Tibial artery (tissue), 4 donors: ENCODE measurements around the gene VAV3.
A peak's percentile ranks its signal among the peaks of the same experiment; 100 is the strongest.

ENCODE experiments used
- DNase-seq, 2 donors: peaks; one replicate each; pipeline ENCODE4 v3.0.0-alpha.2; 2019
- H3K27ac ChIP-seq, 2 donors: fragments of 200-600 bp; sonication (generic) in 1 of 2; 1 replicate in 1 of 2; 2 replicates in 1 of 2; pipeline ENCODE4 v1.5.1; 2018 to 2019; ENCODE audit warnings: mild to moderate bottlenecking in 1 of 2
- H3K27me3 ChIP-seq, 2 donors: fragments of 200-600 bp; sonication (generic) in 1 of 2; one replicate each; pipeline versions ENCODE4 v1.5.1 to v1.6.0; 2016 to 2019
- H3K36me3 ChIP-seq, 3 donors: fragments of 200-600 bp; sonication (generic) in 2 of 3; one replicate each; pipeline ENCODE4 v1.5.1; 2016 to 2019; ENCODE audit warnings: mild to moderate bottlenecking in 2 of 3
- H3K4me1 ChIP-seq, 4 donors: fragments of 200-600 bp; sonication (generic) in 2 of 4; 1 replicate in 3 of 4; 2 replicates in 1 of 4; pipeline ENCODE4 v1.5.1; 2016 to 2019
- H3K4me3 ChIP-seq, 2 donors: fragments of 200-600 bp; sonication (generic) in 1 of 2; 1 replicate in 1 of 2; 2 replicates in 1 of 2; pipeline ENCODE4 v1.5.1; 2018 to 2019; ENCODE audit warnings: mild to moderate bottlenecking in 2 of 2
- H3K9me3 ChIP-seq, 3 donors: fragments of 200-600 bp; sonication (generic) in 1 of 3; one replicate each; pipeline ENCODE4 v1.5.1; 2016 to 2019
- intact Hi-C: fragments of 100-400 bp; cut with DNase I; formaldehyde crosslinking; loops from one replicate; pipeline ENCODE4 v1.15.0; 2023; ENCODE audit warnings: low total_unique reads
- TF ChIP-seq, protein P1 (sequence below), 2 experiments: fragments of 200-600 bp in 1 of 2; fragments of 450-650 bp in 1 of 2; IDR thresholded peaks; one replicate each; pipeline ENCODE4 v1.5.1; 2017 to 2019; ENCODE audit warnings: antibody characterized with exemption in 2 of 2, mild to moderate bottlenecking in 1 of 2, moderate library complexity in 1 of 2

VAV3 gene

DNA sequence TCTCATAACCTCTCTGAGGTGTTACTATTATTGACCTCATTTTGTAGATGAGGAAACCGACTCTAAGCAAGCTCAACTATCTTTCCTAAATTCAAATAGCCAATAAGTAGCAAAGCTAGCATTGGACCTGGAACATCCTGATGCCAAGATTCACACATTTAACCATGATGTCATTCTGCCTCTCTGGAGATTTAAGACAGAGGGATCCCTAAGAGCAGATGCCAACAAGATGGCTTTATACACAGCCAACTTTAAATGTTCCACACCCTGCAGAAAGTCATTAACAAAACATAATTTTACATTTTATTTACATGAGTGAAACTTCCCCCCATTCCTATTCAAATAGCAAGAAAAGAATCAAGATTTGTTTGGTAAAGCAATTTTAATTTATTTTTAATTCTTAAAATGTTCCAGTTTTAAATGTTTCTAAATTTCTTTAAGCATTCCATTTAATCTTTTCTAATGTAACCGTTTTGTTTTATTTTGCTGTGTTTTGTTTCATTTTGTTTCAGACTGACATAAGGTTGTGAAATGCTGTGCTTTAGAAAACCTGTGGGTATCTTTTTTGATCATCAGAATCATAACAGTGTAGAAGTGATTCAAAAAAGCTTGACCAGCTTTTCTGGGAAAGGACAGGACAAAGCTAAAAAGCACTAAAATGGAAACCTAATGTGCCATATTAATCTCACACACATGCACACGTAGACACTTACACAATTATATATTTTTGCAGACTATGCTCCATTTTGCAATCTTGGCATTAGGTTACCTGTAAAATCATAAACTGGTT lies 7.6 kb upstream of the VAV3 start:
- Histone ChIP-seq H3K36me3 (no peaks in the 10 kb centered on the region), H3K27ac (no peak overlapping the region), H3K4me3 (no peak overlapping the region), H3K9me3 (no peaks in the 10 kb centered on the region), H3K27me3 (peaks cover 0 to 5% of the 10 kb centered on the region in 2 donors), H3K4me1 (no peaks in the 10 kb centered on the region)
- TF ChIP-seq, protein P1, sequence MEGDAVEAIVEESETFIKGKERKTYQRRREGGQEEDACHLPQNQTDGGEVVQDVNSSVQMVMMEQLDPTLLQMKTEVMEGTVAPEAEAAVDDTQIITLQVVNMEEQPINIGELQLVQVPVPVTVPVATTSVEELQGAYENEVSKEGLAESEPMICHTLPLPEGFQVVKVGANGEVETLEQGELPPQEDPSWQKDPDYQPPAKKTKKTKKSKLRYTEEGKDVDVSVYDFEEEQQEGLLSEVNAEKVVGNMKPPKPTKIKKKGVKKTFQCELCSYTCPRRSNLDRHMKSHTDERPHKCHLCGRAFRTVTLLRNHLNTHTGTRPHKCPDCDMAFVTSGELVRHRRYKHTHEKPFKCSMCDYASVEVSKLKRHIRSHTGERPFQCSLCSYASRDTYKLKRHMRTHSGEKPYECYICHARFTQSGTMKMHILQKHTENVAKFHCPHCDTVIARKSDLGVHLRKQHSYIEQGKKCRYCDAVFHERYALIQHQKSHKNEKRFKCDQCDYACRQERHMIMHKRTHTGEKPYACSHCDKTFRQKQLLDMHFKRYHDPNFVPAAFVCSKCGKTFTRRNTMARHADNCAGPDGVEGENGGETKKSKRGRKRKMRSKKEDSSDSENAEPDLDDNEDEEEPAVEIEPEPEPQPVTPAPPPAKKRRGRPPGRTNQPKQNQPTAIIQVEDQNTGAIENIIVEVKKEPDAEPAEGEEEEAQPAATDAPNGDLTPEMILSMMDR (IDR thresholded peaks at IDR 0.05), result no peak
- intact Hi-C loops, result no loop called here
- DNase-seq, result no peak

DNA sequence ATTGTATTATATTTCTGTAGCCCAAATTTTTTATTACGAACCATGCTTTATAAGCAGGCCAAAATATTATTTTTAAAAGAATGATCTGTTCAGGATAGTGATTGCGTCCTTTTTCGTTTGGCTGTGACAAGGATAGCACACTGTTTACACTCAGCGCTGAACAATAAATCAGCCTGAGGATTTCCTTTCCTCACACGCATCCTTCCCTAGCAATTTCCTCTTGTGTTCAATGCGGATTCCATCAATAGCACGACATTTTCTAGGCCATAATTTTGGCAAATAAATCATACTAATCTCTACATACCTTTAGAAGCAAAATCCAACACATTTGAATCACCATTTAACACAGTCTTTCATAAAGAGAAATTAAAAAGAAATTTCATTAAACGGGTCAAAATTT lies 1.6 kb upstream of the VAV3 start:
- no peak for DNase-seq
- Histone ChIP-seq H3K9me3 (no peaks in the 10 kb centered on the region), H3K4me1 (peaks cover 0 to 21% (median 15%) of the 10 kb centered on the region in 4 donors), H3K36me3 (no peaks in the 10 kb centered on the region), H3K4me3 (no peak overlapping the region), H3K27ac (no peak overlapping the region), H3K27me3 (peaks cover 0 to 28% of the 10 kb centered on the region in 2 donors)
- TF ChIP-seq, protein P1 (IDR thresholded peaks at IDR 0.05), result no peak
- intact Hi-C loops, result no loop called here

DNA sequence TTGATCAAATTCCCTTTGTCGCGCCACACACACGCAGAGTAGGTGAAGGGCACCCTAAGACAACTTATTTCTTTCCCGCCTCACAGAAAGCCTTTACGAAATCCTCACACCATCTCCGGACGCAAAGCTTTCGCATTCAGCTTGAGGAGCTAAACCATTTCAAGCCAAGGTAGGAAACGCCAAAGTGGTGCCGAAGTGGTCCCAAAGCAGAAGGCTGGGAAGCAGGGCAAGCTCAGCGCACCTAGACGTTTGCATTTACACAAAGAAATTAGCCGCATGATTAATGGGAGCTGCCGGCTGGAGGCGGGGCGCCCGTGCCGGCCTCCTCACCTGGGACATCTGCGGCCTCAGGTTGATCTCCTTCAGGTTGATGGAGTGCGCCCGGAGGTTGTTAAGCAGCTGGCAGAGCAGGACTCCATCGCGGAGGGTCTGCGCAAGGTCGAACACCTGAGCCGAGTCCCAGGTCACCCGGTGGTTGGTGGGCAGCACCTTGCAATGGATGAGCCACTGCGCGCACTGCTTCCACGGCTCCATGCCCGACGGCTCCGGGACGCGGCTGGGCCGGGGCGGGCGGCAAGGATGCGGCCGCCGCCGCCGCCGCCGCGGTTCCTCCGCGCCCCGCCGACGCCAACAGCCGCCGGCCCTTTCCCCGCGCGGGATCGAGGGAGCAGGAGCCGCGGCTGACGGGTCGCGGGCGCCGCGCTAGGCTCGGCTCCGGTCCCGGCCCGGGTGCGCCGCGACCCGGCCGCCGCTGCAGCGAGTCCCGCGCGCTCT lies 457 bp downstream of the VAV3 start:
- peaks cover 0 to 21% (median 15%) of the 10 kb centered on the region in 4 donors for H3K4me1 ChIP-seq
- intact Hi-C loops, result no loop called here
- TF ChIP-seq, protein P1 (IDR thresholded peaks at IDR 0.05), result no peak
- DNase-seq, result no peak
- H3K9me3 ChIP-seq, result no peaks in the 10 kb centered on the region
- no peaks in the 10 kb centered on the region for H3K36me3 ChIP-seq
- H3K27ac ChIP-seq, result no peak overlapping the region
- peak overlapping the region; percentile 41 to 46 for H3K4me3 ChIP-seq
- peaks cover 0 to 28% of the 10 kb centered on the region in 2 donors for H3K27me3 ChIP-seq

DNA sequence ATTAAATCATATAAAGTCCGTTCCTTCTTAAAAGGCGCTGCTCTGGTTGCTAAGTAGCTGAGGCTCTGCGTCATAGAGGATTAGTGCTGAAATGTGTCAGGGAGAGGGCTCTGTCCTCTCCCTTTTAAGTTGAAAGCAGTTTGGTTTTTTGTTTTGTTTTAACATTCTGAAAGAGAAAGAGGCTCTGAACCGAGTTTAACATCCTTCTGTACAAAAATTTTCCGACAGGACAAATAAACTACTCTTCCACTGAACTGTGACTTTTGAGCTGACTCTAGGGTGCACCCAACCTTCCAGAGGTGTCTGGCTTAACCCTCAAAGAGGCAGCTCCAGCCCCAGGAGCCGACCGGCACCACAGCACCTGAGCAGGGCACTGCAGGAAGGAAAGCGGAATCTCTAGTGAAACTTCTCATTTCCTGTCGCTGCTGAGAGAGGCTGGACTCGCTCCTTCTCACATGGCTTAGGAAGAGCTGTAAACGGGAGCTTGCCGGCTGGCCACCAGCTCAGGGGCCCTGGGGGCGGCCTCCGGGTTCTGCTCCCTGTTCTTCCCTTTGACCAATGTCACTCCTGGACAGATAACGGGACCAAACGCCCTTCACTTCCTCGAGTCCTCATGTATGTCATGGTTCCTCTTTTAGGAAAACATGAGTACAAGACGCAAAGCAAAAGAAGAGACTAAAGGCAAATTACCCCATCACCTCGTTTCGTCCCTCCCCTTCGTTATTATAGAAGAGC lies 1.2 kb downstream of the VAV3 start:
- DNase-seq, result no peak
- Histone ChIP-seq H3K4me1 (peaks cover 0 to 21% (median 15%) of the 10 kb centered on the region in 4 donors), H3K27ac (no peak overlapping the region), H3K36me3 (no peaks in the 10 kb centered on the region), H3K9me3 (no peaks in the 10 kb centered on the region), H3K4me3 (peak overlapping the region; percentile 41 to 46), H3K27me3 (peaks cover 0 to 28% of the 10 kb centered on the region in 2 donors)
- intact Hi-C loops, result no loop called here
- TF ChIP-seq, protein P1 (IDR thresholded peaks at IDR 0.05), result no peak

DNA sequence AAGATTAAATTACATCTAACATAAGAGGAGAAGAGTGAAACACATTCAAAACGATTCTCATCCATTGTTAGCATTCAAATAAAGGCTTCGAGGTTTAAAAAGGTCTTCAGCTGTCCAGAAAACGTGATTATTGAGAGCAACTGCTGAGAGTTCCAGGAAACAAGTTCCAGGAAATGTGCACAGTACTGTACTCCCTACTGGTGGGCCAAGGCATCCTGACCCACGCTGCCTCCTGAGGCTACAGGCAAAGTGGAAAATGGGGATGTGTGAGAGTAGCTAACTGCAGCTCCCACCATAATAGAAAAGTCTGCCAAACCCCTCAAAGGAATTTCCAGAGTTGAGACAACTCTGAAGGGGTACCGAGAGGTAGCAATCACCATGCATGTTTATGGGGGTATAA lies 2.0 kb downstream of the VAV3 start:
- TF ChIP-seq, protein P1 (IDR thresholded peaks at IDR 0.05), result no peak
- intact Hi-C loops, result no loop called here
- no peaks in the 10 kb centered on the region for H3K36me3 ChIP-seq
- no peak overlapping the region for H3K4me3 ChIP-seq
- DNase-seq, result no peak
- peaks cover 0 to 21% (median 15%) of the 10 kb centered on the region in 4 donors for H3K4me1 ChIP-seq
- no peak overlapping the region for H3K27ac ChIP-seq
- peaks cover 0 to 23% of the 10 kb centered on the region in 2 donors for H3K27me3 ChIP-seq
- H3K9me3 ChIP-seq, result no peaks in the 10 kb centered on the region
